HL-60 (cell line): ENCODE results near the gene WWOX.

Experiments
- GABPA ChIP-seq: IDR thresholded peaks from 2 replicates; pipeline ENCODE4 v1.6.1; 2012; ENCODE audit warnings: low read depth
- POLR2AphosphoS5 ChIP-seq: IDR thresholded peaks from 2 replicates; pipeline ENCODE4 v1.6.1; 2012; ENCODE audit warnings: low read depth
- TF ChIP-seq, protein P1 (sequence below): IDR thresholded peaks from one replicate; pipeline ENCODE4 v1.5.1; 2011; ENCODE audit warnings: low read length, control low read depth, inconsistent platforms; ENCODE audit not compliant: insufficient read depth

DNA sequence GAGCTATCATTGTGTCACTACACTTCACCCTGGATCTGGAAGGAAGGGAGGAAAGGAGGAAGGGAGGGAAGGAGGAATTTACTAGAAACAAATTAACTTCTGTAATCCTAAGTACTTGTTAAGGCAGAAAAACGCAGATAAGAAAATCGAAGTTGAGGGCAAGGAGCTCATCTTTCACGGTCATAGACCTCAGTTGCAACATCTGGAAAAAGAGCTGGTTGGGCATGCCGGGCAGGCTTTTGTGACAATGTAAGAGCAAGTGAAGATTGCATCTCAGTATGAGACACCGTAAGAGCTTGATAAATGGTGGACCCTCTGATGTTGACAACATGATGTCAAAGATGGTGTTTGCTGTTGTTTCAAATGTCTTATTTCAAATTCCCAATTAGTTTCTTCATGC, 779.6 kb downstream of the WWOX start:
- TF ChIP-seq, protein P1, sequence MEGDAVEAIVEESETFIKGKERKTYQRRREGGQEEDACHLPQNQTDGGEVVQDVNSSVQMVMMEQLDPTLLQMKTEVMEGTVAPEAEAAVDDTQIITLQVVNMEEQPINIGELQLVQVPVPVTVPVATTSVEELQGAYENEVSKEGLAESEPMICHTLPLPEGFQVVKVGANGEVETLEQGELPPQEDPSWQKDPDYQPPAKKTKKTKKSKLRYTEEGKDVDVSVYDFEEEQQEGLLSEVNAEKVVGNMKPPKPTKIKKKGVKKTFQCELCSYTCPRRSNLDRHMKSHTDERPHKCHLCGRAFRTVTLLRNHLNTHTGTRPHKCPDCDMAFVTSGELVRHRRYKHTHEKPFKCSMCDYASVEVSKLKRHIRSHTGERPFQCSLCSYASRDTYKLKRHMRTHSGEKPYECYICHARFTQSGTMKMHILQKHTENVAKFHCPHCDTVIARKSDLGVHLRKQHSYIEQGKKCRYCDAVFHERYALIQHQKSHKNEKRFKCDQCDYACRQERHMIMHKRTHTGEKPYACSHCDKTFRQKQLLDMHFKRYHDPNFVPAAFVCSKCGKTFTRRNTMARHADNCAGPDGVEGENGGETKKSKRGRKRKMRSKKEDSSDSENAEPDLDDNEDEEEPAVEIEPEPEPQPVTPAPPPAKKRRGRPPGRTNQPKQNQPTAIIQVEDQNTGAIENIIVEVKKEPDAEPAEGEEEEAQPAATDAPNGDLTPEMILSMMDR: no peak
- TF ChIP-seq POLR2AphosphoS5 (no peak), GABPA (no peak)
